Measurements from ENCODE around the gene PRM2.
A peak's percentile ranks its signal among the peaks of the same experiment; 100 is the strongest.
"Not testable (repeated sequence)": the region's sequence is repeated elsewhere in the genome, so short reads cannot be mapped to it uniquely, and the experiment has no call there.

Gene PRM2

GRCh38 chr16:11307639-11308492 is 31.6 kb upstream of the PRM2 start:
- DNase-seq: no peak

GRCh38 chr16:11306997-11307638 is 30.8 kb upstream of the PRM2 start:
- DNase-seq: no peak

- DNase-seq: no peak
Observed at GRCh38 chr16:11306381-11306780, 30.1 kb upstream of the PRM2 start.

GRCh38 chr16:11303405-11304138 is 27.3 kb upstream of the PRM2 start:
- DNase-seq: no peak

GRCh38 chr16:11302977-11303376 is 26.7 kb upstream of the PRM2 start:
- DNase-seq: no peak

- no peak for DNase-seq
Observed at GRCh38 chr16:11301645-11302501, 25.6 kb upstream of the PRM2 start.

- no peak for DNase-seq
Observed at GRCh38 chr16:11300560-11300892, 24.2 kb upstream of the PRM2 start.

GRCh38 chr16:11299865-11300559 is 23.7 kb upstream of the PRM2 start:
- no peak for DNase-seq

GRCh38 chr16:11298950-11299547 is 22.8 kb upstream of the PRM2 start:
- not testable (repeated sequence) for DNase-seq

GRCh38 chr16:11298143-11298900 is 22.0 kb upstream of the PRM2 start:
- DNase-seq: no peak

- peak; percentile 37 for DNase-seq
Observed at GRCh38 chr16:11297492-11298142, 21.3 kb upstream of the PRM2 start.

GRCh38 chr16:11296706-11297491 is 20.6 kb upstream of the PRM2 start:
- no peak for DNase-seq

GRCh38 chr16:11296351-11296705 is 20.0 kb upstream of the PRM2 start:
- no peak for DNase-seq

GRCh38 chr16:11295672-11296071 is 19.4 kb upstream of the PRM2 start:
- DNase-seq: no peak

- no peak for DNase-seq
Observed at GRCh38 chr16:11292076-11292748, 15.9 kb upstream of the PRM2 start.

- DNase-seq: no peak
Observed at GRCh38 chr16:11291091-11291703, 14.9 kb upstream of the PRM2 start.

GRCh38 chr16:11290102-11290893 is 14.0 kb upstream of the PRM2 start:
- DNase-seq: no peak

GRCh38 chr16:11289696-11290095 is 13.4 kb upstream of the PRM2 start:
- not testable (repeated sequence) for DNase-seq

Measured in T-helper 9 cell (primary cell).